HCT116 (cell line): Measurements from ENCODE around the gene ZEB2. TPM values are rescaled to one million over a fixed set of nuclear protein-coding genes. Genes with fewer than 3 reads are reported as not detected.

ENCODE experiments used
- ATAC-seq: fragments of 200-7000 bp; cut with Tn5 transposase; 2 replicates; pipeline ENCODE4 v1.9.1; 2020; ENCODE audit warnings: mild to moderate bottlenecking, moderate library complexity
- BruUV-seq: library from RNA; stranded (reverse); fragments of 400-500 nt; replicated peaks from 2 replicates; lab custom pipeline; 2021; lab: Mats Ljungman, UMichigan
- CTCF ChIA-PET: fragments of 300-600 bp; sonication (Branson Sonifier 250); formaldehyde crosslinking; loops from one replicate; lab custom pipeline; 2021; ENCODE audit warnings: antibody characterized with exemption; lab: Charles Lee
- POLR2A ChIA-PET: fragments of 300-600, 350-600 bp; sonication (Branson Sonifier 250); formaldehyde crosslinking; loops from one replicate; lab custom pipeline; 2021; ENCODE audit warnings: antibody characterized with exemption; lab: Charles Lee
- RAD21 ChIA-PET, 2 experiments: fragments of 300-600 bp; sonication (Branson Sonifier 250); formaldehyde crosslinking; loops; one replicate each; lab custom pipeline; 2023; ENCODE audit warnings: low total read pairs in 2 of 2; ENCODE audit not compliant: uncharacterized antibody in 2 of 2, unreplicated experiment in 2 of 2, low non-redundant PET in 1 of 2; lab: Charles Lee
- DNase-seq: peaks from one replicate; pipeline ENCODE4 v3.0.0-alpha.2; 2010; ENCODE audit warnings: low read depth, low spot score
- H2AFZ ChIP-seq: fragments of 200-600 bp; shearing (Covaris generic), sonication (generic); 2 replicates; pipeline ENCODE4 v1.6.1; 2017; ENCODE audit warnings: low read depth, mixed run types, mixed read lengths, antibody characterized with exemption, low read length; ENCODE audit not compliant: poor library complexity, severe bottlenecking
- H3K27ac ChIP-seq: 2 replicates; pipeline ENCODE4 v1.5.1; 2012; ENCODE audit warnings: low read depth, low read length
- H3K27me3 ChIP-seq: fragments of 200-600 bp; sonication (generic); 2 replicates; pipeline ENCODE4 v1.6.1; 2016; ENCODE audit warnings: mixed run types, low read length, mixed read lengths; ENCODE audit not compliant: insufficient read depth
- H3K36me3 ChIP-seq, 2 experiments: fragments of 200-500 bp in 1 of 2; fragments of 200-600 bp in 1 of 2; sonication (Bioruptor generic) in 1 of 2; sonication (generic) in 1 of 2; 2 replicates each; pipeline versions ENCODE4 v1.5.1 to v1.6.1; 2014 to 2016; ENCODE audit warnings: low read length in 2 of 2, inconsistent platforms in 1 of 2, mixed read lengths in 1 of 2, mixed run types in 1 of 2; ENCODE audit not compliant: insufficient read depth in 2 of 2, control insufficient read depth in 1 of 2
- H3K4me1 ChIP-seq, 2 experiments: fragments of 200-600 bp in 1 of 2; sonication (generic) in 1 of 2; 2 replicates each; pipeline versions ENCODE4 v1.5.1 to v1.6.1; 2012 to 2017; ENCODE audit warnings: low read length in 2 of 2, inconsistent platforms in 1 of 2, mild to moderate bottlenecking in 1 of 2, mixed read lengths in 1 of 2, mixed run types in 1 of 2, moderate library complexity in 1 of 2; ENCODE audit not compliant: insufficient read depth in 2 of 2, control insufficient read depth in 1 of 2
- H3K4me2 ChIP-seq: fragments of 200-600 bp; sonication (generic); 2 replicates; pipeline ENCODE4 v1.6.1; 2017; ENCODE audit warnings: mixed run types, low read length, mixed read lengths
- H3K4me3 ChIP-seq, 2 experiments: fragments of 200-600 bp in 1 of 2; sonication (generic) in 1 of 2; replicated peaks in 1 of 2; 2 replicates each; pipeline ENCODE4 v1.5.1; 2011 to 2016; ENCODE audit warnings: low read length in 2 of 2, control low read depth in 1 of 2, low read depth in 1 of 2, mild to moderate bottlenecking in 1 of 2, mixed read lengths in 1 of 2, mixed run types in 1 of 2
- H3K79me2 ChIP-seq: fragments of 200-600 bp; sonication (generic); 2 replicates; pipeline ENCODE4 v1.6.1; 2017; ENCODE audit warnings: mild to moderate bottlenecking, mixed run types, low read length, moderate library complexity, mixed read lengths; ENCODE audit not compliant: insufficient read depth
- H3K9ac ChIP-seq: fragments of 200-600 bp; sonication (generic); 2 replicates; pipeline ENCODE4 v1.6.1; 2016; ENCODE audit warnings: low read length, mixed read lengths
- H3K9me2 ChIP-seq: fragments of 200-600 bp; sonication (generic), shearing (Covaris generic); 2 replicates; pipeline ENCODE4 v1.6.1; 2017; ENCODE audit warnings: mixed run types, mild to moderate bottlenecking, moderate library complexity; ENCODE audit not compliant: insufficient read depth
- H3K9me3 ChIP-seq, 2 experiments: fragments of 200-500 bp in 1 of 2; fragments of 200-600 bp in 1 of 2; sonication (Bioruptor generic) in 1 of 2; sonication (generic) in 1 of 2; 2 replicates each; pipeline ENCODE4 v1.6.1; 2014 to 2017; ENCODE audit warnings: low read length in 2 of 2, mixed read lengths in 2 of 2, inconsistent platforms in 1 of 2, low read depth in 1 of 2, mild to moderate bottlenecking in 1 of 2, mixed run types in 1 of 2, moderate library complexity in 1 of 2; ENCODE audit not compliant: control insufficient read depth in 1 of 2, insufficient read depth in 1 of 2
- H4K20me1 ChIP-seq: fragments of 200-600 bp; sonication (generic), shearing (Covaris generic); 2 replicates; pipeline ENCODE4 v1.6.1; 2017; ENCODE audit warnings: mixed run types, mild to moderate bottlenecking, moderate library complexity; ENCODE audit not compliant: insufficient read depth
- CBX3 ChIP-seq: IDR thresholded peaks from 2 replicates; pipeline ENCODE4 v1.6.1; 2012; ENCODE audit warnings: low read depth
- CEBPB ChIP-seq: IDR thresholded peaks from 2 replicates; pipeline ENCODE4 v1.6.1; 2012; ENCODE audit warnings: low read depth
- ELF1 ChIP-seq: IDR thresholded peaks from 2 replicates; pipeline ENCODE4 v1.6.1; 2012; ENCODE audit warnings: low read depth, borderline replicate concordance
- EZH2 ChIP-seq: fragments of 200-600 bp; sonication (generic); IDR thresholded peaks from 2 replicates; pipeline ENCODE4 v1.6.1; 2017; ENCODE audit warnings: antibody characterized with exemption, mixed run types
- FOSL1 ChIP-seq: IDR thresholded peaks from 2 replicates; pipeline ENCODE4 v1.6.1; 2012; ENCODE audit warnings: low read depth
- JUND ChIP-seq: IDR thresholded peaks from 2 replicates; pipeline ENCODE4 v1.6.1; 2012
- POLR2A ChIP-seq: IDR thresholded peaks from 2 replicates; pipeline ENCODE4 v1.7.0; 2011; ENCODE audit warnings: borderline replicate concordance; ENCODE audit not compliant: insufficient read depth, insufficient read length; ENCODE audit errors: extremely low read depth
- POLR2AphosphoS5 ChIP-seq: IDR thresholded peaks from 2 replicates; pipeline ENCODE4 v1.6.1; 2011; ENCODE audit warnings: mild to moderate bottlenecking, low read depth, low read length, moderate library complexity
- RAD21 ChIP-seq: IDR thresholded peaks from 2 replicates; pipeline ENCODE4 v1.6.1; 2012; ENCODE audit warnings: low read depth, mild to moderate bottlenecking
- SIN3A ChIP-seq: IDR thresholded peaks from 2 replicates; pipeline ENCODE4 v1.6.1; 2012; ENCODE audit warnings: low read depth
- SRF ChIP-seq: IDR thresholded peaks from 2 replicates; pipeline ENCODE4 v1.6.1; 2012; ENCODE audit warnings: low read depth
- TCF7L2 ChIP-seq: IDR thresholded peaks from 2 replicates; pipeline ENCODE4 v1.7.0; 2011; ENCODE audit warnings: borderline replicate concordance, inconsistent platforms; ENCODE audit not compliant: insufficient read depth, insufficient read length; ENCODE audit errors: extremely low read depth
- ZNF274 ChIP-seq: fragments of 200-500 bp; sonication (Bioruptor generic); IDR thresholded peaks from 2 replicates; pipeline ENCODE4 v1.6.1; 2014; ENCODE audit warnings: mild to moderate bottlenecking, low read depth, low read length, inconsistent platforms
- intact Hi-C: fragments of 100-400 bp; cut with micrococcal nuclease; formaldehyde crosslinking; loops from 2 replicates; pipeline ENCODE4 v1.10.0; 2022
- total RNA-seq: library from RNA; stranded (reverse); gene quantifications from one replicate; pipeline ENCODE4 v1.2.1, GENCODE V29; 2021; ENCODE audit not compliant: unreplicated experiment
- TF ChIP-seq, protein P1 (sequence below): IDR thresholded peaks from 2 replicates; pipeline ENCODE4 v1.6.1; 2012
- TF ChIP-seq, protein P2 (sequence below): IDR thresholded peaks from 2 replicates; pipeline ENCODE4 v1.6.1; 2012; ENCODE audit warnings: low read depth
- TF ChIP-seq, protein P3 (sequence below), 3 experiments: fragments of 200-600 bp in 1 of 3; sonication (generic) in 1 of 3; IDR thresholded peaks in 2 of 3; conservative IDR thresholded peaks in 1 of 3; 2 replicates each; pipeline ENCODE4 v1.5.1; 2012 to 2017; ENCODE audit warnings: low read depth in 2 of 3, low read length in 2 of 3, antibody characterized with exemption in 1 of 3, borderline replicate concordance in 1 of 3, control low read depth in 1 of 3, mild to moderate bottlenecking in 1 of 3, mixed read lengths in 1 of 3, mixed run types in 1 of 3, moderate library complexity in 1 of 3; ENCODE audit not compliant: insufficient read depth in 1 of 3
- TF ChIP-seq, protein P4 (sequence below): IDR thresholded peaks from 2 replicates; pipeline ENCODE4 v1.6.1; 2012

ZEB2 gene
- total RNA-seq, 1 experiment from 2014 or later: 0.81 TPM

DNA sequence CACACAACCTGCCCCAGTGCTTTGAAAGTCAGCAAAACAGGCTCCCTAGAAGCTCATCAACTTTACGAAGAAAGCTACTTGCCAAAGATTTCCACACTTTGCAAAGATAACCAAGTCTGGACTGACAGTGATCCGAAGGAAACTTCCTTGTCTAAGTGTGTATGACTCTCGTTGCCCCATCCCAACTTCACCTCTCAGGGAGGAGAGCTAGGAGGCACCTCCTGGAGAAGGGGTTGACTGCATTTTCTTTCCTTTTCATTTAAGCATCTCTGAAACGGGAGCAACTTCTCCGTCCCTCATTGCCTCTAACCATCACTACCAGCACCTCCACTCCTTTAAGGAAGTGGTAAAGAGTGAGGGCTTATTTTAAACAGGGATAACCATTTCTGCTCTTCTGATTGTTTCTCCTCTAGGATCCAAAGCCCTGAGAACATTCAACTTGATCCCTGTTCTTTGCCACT is 7.0 kb downstream of the ZEB2 start:
- POLR2A ChIA-PET: no interaction called here
- Histone ChIP-seq H3K9me3 (no peaks in the 10 kb centered on the region), H3K4me1 (no peaks in the 10 kb centered on the region), H3K4me3 (no peak overlapping the region), H3K27ac (no peak overlapping the region), H3K36me3 (no peaks in the 10 kb centered on the region), H4K20me1 (no peaks in the 10 kb centered on the region), H3K79me2 (no peaks in the 10 kb centered on the region), H3K9ac (no peak overlapping the region), H2AFZ (no peak overlapping the region), H3K9me2 (no peaks in the 10 kb centered on the region), H3K27me3 (peaks cover 40% of the 10 kb centered on the region), H3K4me2 (no peak overlapping the region)
- TF ChIP-seq, protein P1, sequence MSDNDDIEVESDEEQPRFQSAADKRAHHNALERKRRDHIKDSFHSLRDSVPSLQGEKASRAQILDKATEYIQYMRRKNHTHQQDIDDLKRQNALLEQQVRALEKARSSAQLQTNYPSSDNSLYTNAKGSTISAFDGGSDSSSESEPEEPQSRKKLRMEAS: no peak
- TF ChIP-seq FOSL1 (no peak), ELF1 (no peak), JUND (no peak), CEBPB (no peak), EZH2 (no peak), POLR2A (no peak), ZNF274 (no peak), POLR2AphosphoS5 (no peak), SIN3A (no peak), SRF (no peak), TCF7L2 (no peak), CBX3 (no peak), RAD21 (no peak)
- TF ChIP-seq, protein P2, sequence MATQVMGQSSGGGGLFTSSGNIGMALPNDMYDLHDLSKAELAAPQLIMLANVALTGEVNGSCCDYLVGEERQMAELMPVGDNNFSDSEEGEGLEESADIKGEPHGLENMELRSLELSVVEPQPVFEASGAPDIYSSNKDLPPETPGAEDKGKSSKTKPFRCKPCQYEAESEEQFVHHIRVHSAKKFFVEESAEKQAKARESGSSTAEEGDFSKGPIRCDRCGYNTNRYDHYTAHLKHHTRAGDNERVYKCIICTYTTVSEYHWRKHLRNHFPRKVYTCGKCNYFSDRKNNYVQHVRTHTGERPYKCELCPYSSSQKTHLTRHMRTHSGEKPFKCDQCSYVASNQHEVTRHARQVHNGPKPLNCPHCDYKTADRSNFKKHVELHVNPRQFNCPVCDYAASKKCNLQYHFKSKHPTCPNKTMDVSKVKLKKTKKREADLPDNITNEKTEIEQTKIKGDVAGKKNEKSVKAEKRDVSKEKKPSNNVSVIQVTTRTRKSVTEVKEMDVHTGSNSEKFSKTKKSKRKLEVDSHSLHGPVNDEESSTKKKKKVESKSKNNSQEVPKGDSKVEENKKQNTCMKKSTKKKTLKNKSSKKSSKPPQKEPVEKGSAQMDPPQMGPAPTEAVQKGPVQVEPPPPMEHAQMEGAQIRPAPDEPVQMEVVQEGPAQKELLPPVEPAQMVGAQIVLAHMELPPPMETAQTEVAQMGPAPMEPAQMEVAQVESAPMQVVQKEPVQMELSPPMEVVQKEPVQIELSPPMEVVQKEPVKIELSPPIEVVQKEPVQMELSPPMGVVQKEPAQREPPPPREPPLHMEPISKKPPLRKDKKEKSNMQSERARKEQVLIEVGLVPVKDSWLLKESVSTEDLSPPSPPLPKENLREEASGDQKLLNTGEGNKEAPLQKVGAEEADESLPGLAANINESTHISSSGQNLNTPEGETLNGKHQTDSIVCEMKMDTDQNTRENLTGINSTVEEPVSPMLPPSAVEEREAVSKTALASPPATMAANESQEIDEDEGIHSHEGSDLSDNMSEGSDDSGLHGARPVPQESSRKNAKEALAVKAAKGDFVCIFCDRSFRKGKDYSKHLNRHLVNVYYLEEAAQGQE: no peak
- TF ChIP-seq, protein P3, sequence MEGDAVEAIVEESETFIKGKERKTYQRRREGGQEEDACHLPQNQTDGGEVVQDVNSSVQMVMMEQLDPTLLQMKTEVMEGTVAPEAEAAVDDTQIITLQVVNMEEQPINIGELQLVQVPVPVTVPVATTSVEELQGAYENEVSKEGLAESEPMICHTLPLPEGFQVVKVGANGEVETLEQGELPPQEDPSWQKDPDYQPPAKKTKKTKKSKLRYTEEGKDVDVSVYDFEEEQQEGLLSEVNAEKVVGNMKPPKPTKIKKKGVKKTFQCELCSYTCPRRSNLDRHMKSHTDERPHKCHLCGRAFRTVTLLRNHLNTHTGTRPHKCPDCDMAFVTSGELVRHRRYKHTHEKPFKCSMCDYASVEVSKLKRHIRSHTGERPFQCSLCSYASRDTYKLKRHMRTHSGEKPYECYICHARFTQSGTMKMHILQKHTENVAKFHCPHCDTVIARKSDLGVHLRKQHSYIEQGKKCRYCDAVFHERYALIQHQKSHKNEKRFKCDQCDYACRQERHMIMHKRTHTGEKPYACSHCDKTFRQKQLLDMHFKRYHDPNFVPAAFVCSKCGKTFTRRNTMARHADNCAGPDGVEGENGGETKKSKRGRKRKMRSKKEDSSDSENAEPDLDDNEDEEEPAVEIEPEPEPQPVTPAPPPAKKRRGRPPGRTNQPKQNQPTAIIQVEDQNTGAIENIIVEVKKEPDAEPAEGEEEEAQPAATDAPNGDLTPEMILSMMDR (IDR thresholded peaks at IDR 0.05 in 2 of 3, conservative IDR thresholded peaks at IDR 0.05 in 1 of 3; ENCODE audit: borderline replicate concordance in 1 of 3, insufficient read depth in 1 of 3, low read depth in 2 of 3, low read length in 2 of 3): no peak
- TF ChIP-seq, protein P4, sequence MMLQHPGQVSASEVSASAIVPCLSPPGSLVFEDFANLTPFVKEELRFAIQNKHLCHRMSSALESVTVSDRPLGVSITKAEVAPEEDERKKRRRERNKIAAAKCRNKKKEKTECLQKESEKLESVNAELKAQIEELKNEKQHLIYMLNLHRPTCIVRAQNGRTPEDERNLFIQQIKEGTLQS: no peak
- RAD21 ChIA-PET: no interaction called here
- intact Hi-C loops: no loop called here
- DNase-seq (no peak), ATAC-seq (no peak)
- CTCF ChIA-PET: no interaction called here
- BruUV-seq: no TSS peak
